Ovary (tissue), 9 donors: ENCODE measurements around the gene P3H2. TPM values are rescaled to one million over a fixed set of nuclear protein-coding genes. Genes with fewer than 3 reads are reported as not detected.

Source experiments
- DNase-seq, 5 donors: peaks; one replicate each; pipeline ENCODE4 v3.0.0-alpha.2; 2019 to 2020
- H3K27ac ChIP-seq, 2 donors: fragments of 200-600 bp; one replicate each; pipeline versions ENCODE4 v1.5.1 to v1.8.0; 2019 to 2022
- H3K27me3 ChIP-seq: fragments of 200-600 bp; one replicate; pipeline ENCODE4 v1.8.0; 2022
- H3K36me3 ChIP-seq: fragments of 200-600 bp; sonication (generic); one replicate; pipeline ENCODE4 v1.5.1; 2019
- H3K4me1 ChIP-seq: one replicate; pipeline ENCODE4 v1.8.1; 2013; ENCODE audit warnings: mild to moderate bottlenecking, moderate library complexity; ENCODE audit not compliant: insufficient read depth
- H3K4me3 ChIP-seq: fragments of 200-600 bp; sonication (generic); one replicate; pipeline ENCODE4 v1.5.1; 2017
- H3K9me3 ChIP-seq, 2 donors: fragments of 200-600 bp in 1 of 2; sonication (generic) in 1 of 2; one replicate each; pipeline versions ENCODE4 v1.5.1 to v1.8.1; 2013 to 2019; ENCODE audit warnings: mild to moderate bottlenecking in 1 of 2, moderate library complexity in 1 of 2
- EP300 ChIP-seq: sonication (generic); formaldehyde crosslinking; IDR thresholded peaks from one replicate; pipeline ENCODE4 v1.6.1; 2017; ENCODE audit warnings: antibody characterized with exemption
- POLR2A ChIP-seq: fragments of 450-650 bp; IDR thresholded peaks from one replicate; pipeline ENCODE4 v1.6.1; 2017; ENCODE audit warnings: antibody characterized with exemption, mild to moderate bottlenecking, moderate library complexity
- WGBS, 3 donors: extraction: QIAGEN DNeasy Blood & Tissue Kit in 1 of 3; methylation state at CpG; one replicate each; pipeline versions ENCODE4 v1.1.5 to v1.1.7; 2013 to 2017; 5-methylcytosine and 5-hydroxymethylcytosine counted together
- intact Hi-C, 4 donors: fragments of 100-400 bp; cut with DNase I; formaldehyde crosslinking; loops; one replicate each; pipeline versions ENCODE4 v1.11.0 to v1.15.1; 2022 to 2023
- polyA plus RNA-seq, 2 donors: library from polyadenylated mRNA; stranded (reverse); fragments of 200-250 nt in 1 of 2; fragments of 350-450 nt in 1 of 2; fragmentation: Illumina TruSeq in 1 of 2; extraction: RNeasy Lipid Tissue Mini Kit (QIAGEN cat#74804) in 1 of 2; gene quantifications; one replicate each; pipeline ENCODE4 v1.2.3, GENCODE V29; 2013 to 2014
- total RNA-seq, 7 donors: library from RNA; depleted of rRNA in 2 of 7; stranded (reverse); fragments of >200 nt in 2 of 7; fragmentation: NEBNext Ultra II Directional in 3 of 7; extraction: Animal tissue kit (Norgen Biotek cat#: 25700) in 3 of 7; gene quantifications; one replicate each; pipeline versions ENCODE4 v1.1.0 to v1.2.4, GENCODE V29; 2016 to 2023
- TF ChIP-seq, protein P1 (sequence below), 3 donors: fragments of 450-650 bp in 2 of 3; fragments of 200-600 bp in 1 of 3; IDR thresholded peaks; one replicate each; pipeline versions ENCODE4 v1.5.1 to v1.8.0; 2016 to 2022; ENCODE audit warnings: antibody characterized with exemption in 3 of 3, mild to moderate bottlenecking in 1 of 3
- donor health status: DM: no; HTN: no; CAD: no; lungs with moderate emphysema.
- donor health status: DM: no; HTN: no; CAD: no.
- donor health status: Bipolar disorder and iron deficiency.
- donor health status: DM: yes; HTN: yes; CAD: no.
- donor health status: DM: no; HTN: no; CAD: no.
- donor health status: DM: yes; HTN: yes; CAD: no.

Gene P3H2
- total and polyA plus RNA-seq, 9 donors = 10.6 to 359 (median 22.8) TPM

DNA sequence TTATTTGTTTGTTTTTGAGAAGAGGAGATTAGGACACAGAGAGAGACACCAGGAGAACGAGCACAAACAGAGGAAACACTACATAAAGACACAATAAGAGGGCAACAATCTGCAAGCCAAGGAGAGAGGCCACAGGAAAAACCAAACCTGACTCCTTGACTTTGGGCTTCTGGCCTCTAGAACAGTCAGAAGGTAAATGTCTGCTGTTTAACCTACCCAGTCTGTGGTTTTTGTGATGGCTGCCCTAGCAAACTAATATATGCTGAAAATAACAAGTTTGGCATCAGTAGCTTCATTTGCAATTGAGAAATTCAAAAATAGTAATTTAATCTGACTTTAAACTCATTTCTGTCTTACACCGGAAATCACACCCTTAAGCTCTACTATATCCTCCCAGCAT lies 110.2 kb downstream of the P3H2 start:
- DNase-seq = no peak
- Histone ChIP-seq H3K27me3 (no peaks in the 10 kb centered on the region), H3K36me3 (no peaks in the 10 kb centered on the region), H3K4me3 (no peak overlapping the region), H3K4me1 (no peaks in the 10 kb centered on the region), H3K27ac (no peak overlapping the region), H3K9me3 (no peaks in the 10 kb centered on the region)
- intact Hi-C loops = no loop called here
- 47 to 76% (median 53%) methylated on average over 2 of the region's 2 CpGs for WGBS, 3 donors
- TF ChIP-seq EP300 (no peak), POLR2A (no peak)
- TF ChIP-seq, protein P1, sequence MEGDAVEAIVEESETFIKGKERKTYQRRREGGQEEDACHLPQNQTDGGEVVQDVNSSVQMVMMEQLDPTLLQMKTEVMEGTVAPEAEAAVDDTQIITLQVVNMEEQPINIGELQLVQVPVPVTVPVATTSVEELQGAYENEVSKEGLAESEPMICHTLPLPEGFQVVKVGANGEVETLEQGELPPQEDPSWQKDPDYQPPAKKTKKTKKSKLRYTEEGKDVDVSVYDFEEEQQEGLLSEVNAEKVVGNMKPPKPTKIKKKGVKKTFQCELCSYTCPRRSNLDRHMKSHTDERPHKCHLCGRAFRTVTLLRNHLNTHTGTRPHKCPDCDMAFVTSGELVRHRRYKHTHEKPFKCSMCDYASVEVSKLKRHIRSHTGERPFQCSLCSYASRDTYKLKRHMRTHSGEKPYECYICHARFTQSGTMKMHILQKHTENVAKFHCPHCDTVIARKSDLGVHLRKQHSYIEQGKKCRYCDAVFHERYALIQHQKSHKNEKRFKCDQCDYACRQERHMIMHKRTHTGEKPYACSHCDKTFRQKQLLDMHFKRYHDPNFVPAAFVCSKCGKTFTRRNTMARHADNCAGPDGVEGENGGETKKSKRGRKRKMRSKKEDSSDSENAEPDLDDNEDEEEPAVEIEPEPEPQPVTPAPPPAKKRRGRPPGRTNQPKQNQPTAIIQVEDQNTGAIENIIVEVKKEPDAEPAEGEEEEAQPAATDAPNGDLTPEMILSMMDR (IDR thresholded peaks at IDR 0.05) = no peak

DNA sequence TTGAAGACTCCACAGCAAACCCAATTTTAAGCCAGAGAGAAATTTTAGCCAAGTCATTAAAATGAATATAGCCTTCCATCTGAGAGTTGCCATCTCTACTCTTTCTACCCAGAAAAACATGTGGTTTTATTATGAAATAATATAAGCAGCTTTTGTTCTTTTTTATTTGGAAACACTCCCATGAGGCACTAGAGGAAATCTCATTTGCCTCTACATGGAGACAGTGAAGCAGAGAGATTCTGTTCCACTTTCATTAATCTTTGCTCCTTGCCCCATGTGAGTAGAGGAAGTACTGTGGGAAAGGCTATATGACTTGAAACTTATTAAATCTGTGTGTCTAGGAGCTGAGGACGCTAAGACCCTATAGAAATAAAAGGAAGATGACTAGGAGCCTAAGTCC lies 111.1 kb downstream of the P3H2 start:
- no peak overlapping the region for H3K27ac ChIP-seq
- TF ChIP-seq EP300 (no peak), POLR2A (no peak)
- TF ChIP-seq, protein P1 (IDR thresholded peaks at IDR 0.05) = no peak
- no peak for DNase-seq
- H3K27me3 ChIP-seq = no peaks in the 10 kb centered on the region
- intact Hi-C loops = no loop called here
- no peaks in the 10 kb centered on the region for H3K36me3 ChIP-seq
- H3K4me3 ChIP-seq = no peak overlapping the region
- 77 to 97% (median 89%) methylated on average over 1 of the region's 1 CpG for WGBS, 3 donors
- no peaks in the 10 kb centered on the region for H3K4me1 ChIP-seq
- no peaks in the 10 kb centered on the region for H3K9me3 ChIP-seq

DNA sequence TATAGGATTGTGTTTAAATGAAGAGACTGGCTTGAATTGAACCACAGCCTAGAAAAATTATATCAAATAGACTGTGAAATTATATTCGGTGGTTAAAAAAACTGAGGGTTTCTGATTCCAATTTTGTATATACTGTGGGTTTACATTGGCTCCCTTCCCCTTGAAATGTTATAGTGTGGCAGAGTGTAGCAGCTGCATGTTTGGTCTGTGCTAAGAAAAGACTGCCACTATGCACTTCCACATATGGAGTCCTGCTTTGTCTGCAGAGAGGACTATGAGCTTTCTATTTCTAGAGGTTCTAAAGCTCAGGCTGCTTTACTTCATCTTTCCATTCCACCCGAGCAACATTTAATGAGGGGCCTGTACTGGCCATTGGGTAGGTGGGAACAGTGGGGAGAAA lies 112.3 kb downstream of the P3H2 start:
- 78 to 86% (median 84%) methylated on average over 2 of the region's 2 CpGs for WGBS, 3 donors
- Histone ChIP-seq H3K27me3 (no peaks in the 10 kb centered on the region), H3K9me3 (no peaks in the 10 kb centered on the region), H3K27ac (no peak overlapping the region), H3K4me3 (no peak overlapping the region), H3K4me1 (peaks cover 3% of the 10 kb centered on the region), H3K36me3 (no peaks in the 10 kb centered on the region)
- intact Hi-C loops = no loop called here
- TF ChIP-seq, protein P1 (IDR thresholded peaks at IDR 0.05) = no peak
- no peak for TF ChIP-seq POLR2A
- DNase-seq = no peak

DNA sequence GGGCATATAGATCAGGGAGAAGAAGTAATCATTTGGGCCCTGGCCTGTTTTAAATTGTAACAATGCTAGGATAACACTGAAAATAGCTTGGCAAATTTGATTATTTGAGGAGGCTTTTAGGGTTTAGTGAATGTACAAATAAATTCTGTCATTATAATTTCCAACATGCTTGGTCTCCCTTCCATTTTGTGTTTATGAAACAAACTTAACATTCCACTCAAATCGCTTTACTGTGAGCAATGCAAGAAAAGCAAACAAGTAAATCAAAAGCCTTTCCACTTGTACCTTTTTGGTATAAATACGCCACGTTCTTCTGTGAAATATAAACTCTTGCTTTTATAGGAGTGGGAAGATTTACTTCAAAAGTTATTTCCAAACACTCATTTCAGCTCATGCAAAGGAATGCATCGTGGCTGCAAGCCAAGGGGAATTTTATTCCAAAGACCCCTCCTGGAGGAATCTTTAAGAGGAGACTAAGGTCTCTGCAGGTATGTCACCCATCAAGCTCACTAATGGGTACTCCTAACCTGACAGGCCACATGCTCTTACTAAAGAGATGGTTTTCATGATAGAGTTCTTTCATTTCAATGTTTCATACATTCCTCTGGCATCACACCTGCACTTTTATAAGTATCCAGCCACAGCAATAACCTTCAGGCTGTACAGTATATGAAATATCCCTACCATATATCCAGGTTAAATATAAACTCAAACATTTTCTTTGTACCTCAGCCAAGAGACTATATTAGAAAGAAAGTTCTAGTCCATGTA lies 115.2 kb downstream of the P3H2 start:
- intact Hi-C loops = no loop called here
- Histone ChIP-seq H3K36me3 (no peaks in the 10 kb centered on the region), H3K27ac (no peak overlapping the region), H3K4me3 (no peak overlapping the region), H3K4me1 (peaks cover 3% of the 10 kb centered on the region), H3K27me3 (no peaks in the 10 kb centered on the region), H3K9me3 (no peaks in the 10 kb centered on the region)
- no peak for DNase-seq
- TF ChIP-seq, protein P1 (IDR thresholded peaks at IDR 0.05) = no peak
- no peak for TF ChIP-seq POLR2A
- TF ChIP-seq EP300 = no peak
- 47 to 49% (median 48%) methylated on average over 4 of the region's 4 CpGs for whole genome bisulfite sequencing, 3 donors
